Activated T-cell treated with anti-CD3 and anti-CD28 coated beads for 1 hour (primary cell): ENCODE results near the gene F2RL1.
A peak's percentile ranks its signal among the peaks of the same experiment; 100 is the strongest.
"Not testable (repeated sequence)": the region's sequence is repeated elsewhere in the genome, so short reads cannot be mapped to it uniquely, and the experiment has no call there.

Experiments
- DNase-seq: peaks from one replicate; pipeline ENCODE4 v3.0.0-alpha.2; 2020; ENCODE audit warnings: low read depth

F2RL1 gene

DNA sequence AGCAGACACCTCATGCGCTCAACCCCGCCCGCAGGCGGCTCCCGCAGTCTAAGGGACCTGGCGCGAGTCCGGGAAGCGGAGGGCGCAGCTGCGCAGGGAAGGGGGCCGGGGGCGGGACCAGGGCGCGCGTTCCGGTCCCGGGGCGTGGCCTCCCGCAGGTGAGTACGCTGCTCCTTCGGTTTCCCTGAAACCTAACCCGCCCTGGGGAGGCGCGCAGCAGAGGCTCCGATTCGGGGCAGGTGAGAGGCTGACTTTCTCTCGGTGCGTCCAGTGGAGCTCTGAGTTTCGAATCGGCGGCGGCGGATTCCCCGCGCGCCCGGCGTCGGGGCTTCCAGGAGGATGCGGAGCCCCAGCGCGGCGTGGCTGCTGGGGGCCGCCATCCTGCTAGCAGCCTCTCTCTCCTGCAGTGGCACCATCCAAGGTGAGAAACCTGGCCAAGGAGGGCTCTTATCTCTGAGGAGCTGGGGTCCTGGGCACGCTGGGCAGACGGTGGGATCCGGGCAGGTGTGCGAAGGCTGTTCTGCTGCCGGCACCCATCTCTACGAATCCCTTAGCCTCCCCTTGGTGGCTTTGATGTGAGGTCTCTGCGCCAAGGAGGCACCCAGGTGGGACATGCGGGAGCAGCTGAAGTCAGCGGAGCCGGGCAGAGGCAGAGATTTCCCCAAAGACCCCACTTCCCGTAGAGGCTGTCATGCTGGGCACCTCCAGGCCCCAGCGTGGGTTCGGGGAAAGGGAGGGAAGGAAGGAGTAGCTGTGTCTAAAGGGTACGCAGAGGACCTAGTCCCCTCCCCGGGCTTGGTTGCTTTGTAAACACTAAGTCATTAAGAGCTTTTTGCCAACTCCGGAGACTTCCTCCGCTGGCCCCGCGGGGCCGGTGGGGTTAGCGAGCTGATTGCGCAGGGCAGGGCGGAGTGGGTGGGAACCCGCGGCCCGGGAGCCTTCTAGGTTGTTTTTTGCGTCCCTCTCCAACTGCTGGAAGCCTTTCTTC, at the start of gene F2RL1:
Gene F2RL1 (plus strand): TSS at position 187 of the 988 bp plus-strand sequence. CDS start 153 bp downstream, at position 340.
- peak; percentile 41 for DNase-seq

- not testable (repeated sequence) for DNase-seq
These were observed 47.8 kb upstream of the F2RL1 start for GRCh38 chr5:76771041-76771440.

GRCh38 chr5:76771705-76772405, 47.0 kb upstream of the F2RL1 start:
- no peak for DNase-seq

- no peak for DNase-seq
These were observed 42.9 kb upstream of the F2RL1 start for GRCh38 chr5:76775921-76776320.

DNA sequence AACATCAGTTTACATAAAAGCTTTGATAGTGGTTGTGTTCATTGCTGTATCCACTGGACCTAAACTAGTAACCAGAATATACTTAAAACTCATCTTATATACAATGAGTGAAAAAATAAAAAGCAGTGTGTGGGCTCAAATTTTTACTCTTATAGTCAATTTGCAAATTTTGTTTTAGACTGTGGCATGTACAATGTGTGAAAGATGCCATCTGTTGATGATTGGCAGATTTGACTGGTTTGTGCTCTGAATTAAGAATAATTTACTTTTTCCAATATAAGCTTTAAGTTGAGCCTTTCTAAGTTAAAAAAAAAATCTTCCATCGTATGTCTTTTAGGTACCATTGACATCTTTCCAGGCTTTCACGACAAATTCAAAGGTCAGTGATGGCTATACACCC, 42.4 kb upstream of the F2RL1 start:
- DNase-seq: no peak

DNA sequence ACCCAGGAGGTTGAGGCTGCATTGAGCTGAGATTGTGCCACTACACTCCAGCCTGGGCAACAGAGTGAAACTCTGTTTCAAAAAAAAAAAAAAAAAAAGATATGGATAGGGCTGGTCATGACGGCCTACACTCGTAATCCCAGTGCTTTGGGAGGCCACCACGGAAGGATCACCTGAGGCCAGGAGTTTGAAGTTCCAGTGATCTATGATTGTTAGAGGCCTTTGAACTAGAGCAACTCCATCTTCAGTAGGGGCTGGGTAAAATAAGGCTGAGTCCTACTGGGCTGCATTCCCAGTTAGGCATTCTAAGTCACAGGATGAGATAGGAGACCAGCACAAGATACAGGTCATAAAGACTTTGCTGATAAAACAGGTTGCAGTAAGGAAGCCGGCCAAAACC, 38.2 kb upstream of the F2RL1 start:
- not testable (repeated sequence) for DNase-seq

DNA sequence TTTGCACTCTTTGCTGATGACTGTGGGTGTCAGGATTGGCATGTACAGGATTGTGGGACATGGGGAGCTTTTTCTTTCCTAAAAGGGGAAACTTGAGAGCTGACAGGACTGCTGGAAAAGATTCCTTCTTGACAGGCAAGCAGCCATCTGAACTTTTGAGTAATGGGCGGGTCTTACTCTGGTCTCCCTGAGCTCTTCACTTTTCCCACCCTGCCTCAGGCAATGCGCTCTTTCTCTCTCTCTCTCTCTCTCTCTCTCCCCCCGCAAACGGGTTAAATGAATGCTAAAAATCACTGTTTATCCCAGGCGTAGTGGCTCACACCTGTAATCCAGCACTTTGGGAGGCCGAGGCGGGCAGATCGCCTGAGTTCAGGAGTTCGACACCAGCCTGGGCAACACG, 37.1 kb upstream of the F2RL1 start:
- DNase-seq: no peak

- no peak for DNase-seq
These were observed 36.4 kb upstream of the F2RL1 start for GRCh38 chr5:76782444-76782843.

DNA sequence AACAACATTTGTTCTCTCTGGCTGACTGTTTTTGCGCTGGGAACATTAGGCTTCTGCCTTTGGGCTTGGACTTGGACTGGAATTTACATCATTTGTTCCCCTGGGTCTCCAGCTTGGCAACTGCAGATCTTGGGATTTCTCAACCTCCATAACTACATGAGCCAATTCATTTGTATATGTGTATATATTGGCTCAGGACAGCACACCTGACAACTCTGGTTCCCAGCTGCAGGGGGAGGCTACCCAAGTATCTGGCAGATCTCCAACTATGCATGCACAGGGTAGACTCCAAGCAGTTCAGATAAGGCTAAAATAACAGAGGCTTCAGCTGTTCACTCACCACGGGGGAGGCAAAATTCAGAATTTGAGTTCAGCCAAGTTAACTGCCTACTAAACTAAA, 31.6 kb upstream of the F2RL1 start:
- DNase-seq: no peak

DNA sequence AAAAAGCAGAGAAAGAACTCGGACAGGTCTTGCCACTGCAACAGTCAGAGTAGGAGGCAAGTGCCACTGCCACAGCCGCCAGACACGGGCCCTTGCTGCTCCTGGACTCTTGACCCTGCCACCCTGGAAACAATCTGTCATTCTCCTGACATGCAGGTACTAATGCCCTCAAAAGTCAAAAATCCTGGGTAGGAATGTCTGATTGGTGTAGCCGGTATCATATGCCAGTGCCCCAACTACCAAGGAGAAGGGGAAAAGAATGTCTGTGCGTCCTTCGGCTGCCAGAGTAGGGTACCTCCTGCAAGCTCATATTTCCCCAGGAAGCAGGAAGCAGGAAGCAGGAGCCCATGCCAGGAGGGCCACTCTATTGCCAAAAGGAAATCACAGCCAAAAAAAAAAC, 30.5 kb upstream of the F2RL1 start:
- DNase-seq: no peak

- DNase-seq: not testable (repeated sequence)
These were observed 29.6 kb upstream of the F2RL1 start for GRCh38 chr5:76789275-76789674.

DNA sequence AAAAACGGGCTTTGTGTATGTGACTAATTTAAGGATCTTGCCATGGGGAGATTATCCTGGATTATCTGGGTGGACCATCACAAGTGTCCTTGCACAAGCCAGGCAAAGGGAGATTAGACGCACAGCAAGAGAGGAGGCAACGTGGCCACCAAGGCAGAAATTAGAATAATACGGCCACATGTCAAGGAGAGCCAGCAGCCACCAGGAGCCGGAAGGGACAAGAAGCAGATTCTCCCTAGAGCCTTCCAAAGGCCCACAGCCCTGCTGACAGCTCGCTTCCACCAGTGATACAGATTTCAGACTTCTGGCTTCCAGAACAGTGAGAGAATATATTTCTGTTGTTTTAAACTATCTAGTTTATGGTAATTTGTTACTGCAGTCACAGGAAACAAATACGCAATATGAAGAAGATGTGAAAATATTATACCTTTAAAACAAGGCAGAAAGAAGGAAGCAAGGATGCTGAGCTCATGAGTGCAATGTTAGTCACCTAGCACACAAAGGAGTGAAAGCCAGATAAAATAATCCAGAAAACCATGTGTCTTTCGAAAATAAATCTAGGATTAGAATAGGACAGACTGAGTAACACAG, 28.7 kb upstream of the F2RL1 start:
- no peak for DNase-seq

DNA sequence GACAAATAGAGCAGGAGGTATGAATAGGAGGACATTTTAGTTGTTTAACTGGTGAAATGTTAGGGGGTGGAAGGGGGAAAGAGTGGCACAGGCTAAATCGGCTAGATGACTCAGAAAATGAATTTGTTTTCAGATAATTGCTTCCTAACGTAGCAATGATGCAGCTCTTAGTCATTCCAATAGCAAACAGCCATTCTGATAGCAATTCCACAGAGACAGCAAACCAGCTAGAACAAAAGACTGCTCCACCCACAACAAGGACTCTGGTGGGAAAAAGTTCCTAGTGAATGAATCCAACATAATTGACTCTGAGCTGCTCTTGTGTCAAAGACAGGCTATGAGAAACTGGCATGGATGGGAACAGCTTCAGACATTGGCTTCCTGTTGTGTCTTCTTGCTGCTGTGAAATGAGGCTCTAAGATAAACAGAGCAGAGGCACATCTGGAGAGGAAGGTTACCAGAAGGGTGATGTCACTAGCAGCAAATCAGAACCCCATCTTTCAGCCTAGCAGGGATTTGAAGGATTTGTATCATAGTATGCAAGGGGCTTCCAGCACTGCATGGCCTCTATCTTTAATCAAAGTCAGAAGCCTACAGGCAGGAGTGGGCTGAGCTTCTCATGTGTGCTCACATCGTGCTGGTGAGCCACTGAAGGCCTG, 28.1 kb upstream of the F2RL1 start:
- no peak for DNase-seq

- DNase-seq: no peak
These were observed 27.4 kb upstream of the F2RL1 start for GRCh38 chr5:76791461-76791860.

GRCh38 chr5:76794871-76795270, 24.0 kb upstream of the F2RL1 start:
- DNase-seq: no peak

- no peak for DNase-seq
These were observed 19.2 kb upstream of the F2RL1 start for GRCh38 chr5:76799588-76799987.

DNA sequence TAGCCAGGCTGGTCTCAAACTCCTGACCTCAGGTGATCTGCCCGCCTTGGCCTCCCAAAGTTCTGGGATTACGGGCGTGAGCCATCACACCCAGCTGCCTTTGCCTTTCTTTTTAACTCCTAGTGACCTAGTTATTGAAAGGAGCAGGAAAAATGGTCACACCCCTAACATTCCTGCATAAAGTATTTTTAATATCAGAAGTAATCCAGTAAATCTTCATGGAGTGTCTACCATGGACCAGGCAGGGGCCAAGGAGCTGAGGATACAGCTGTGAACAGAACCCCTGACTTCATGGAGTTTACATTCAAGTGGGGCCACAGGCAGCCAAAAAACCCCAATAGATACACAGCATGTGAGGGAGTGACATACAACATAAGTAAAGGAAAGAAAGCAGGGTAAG, 18.3 kb upstream of the F2RL1 start:
- no peak for DNase-seq

DNA sequence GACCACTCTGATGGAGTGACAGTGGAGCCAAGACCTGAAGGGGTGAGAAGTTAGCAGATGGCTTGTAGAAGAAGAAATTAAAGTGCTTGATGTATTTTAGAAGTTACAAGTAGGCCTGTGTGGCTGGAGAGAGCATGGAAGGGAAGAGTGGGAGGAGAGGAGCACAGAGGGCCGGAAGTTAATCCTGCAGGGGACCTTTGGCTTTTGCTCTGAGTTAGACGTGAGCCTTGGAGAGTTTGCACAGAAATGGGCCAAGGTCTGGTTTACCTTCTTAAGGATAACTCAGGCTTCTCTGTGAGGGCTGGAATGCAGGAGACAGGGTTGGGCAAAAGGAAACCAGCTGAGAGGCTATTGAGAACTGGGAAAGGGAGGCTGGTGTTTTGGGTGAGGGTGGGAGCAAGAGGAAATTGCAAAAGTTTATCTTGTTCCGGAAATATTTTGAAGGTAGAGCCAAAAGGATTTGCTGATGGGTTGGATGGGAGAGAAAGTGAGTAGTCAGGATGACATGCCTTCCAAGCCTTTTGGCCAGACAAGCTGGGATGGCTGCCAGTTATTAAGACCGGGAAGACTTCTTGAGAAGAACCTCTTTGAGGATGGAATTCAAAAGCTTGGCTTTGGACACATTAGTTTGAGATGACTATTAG, 17.5 kb upstream of the F2RL1 start:
- no peak for DNase-seq

- DNase-seq: no peak
These were observed 17.0 kb upstream of the F2RL1 start for GRCh38 chr5:76801803-76802195.

- DNase-seq: no peak
These were observed 14.6 kb upstream of the F2RL1 start for GRCh38 chr5:76804266-76804665.

GRCh38 chr5:76805821-76806505, 12.9 kb upstream of the F2RL1 start:
- no peak for DNase-seq
